Midbrain (tissue), 1 donor: ENCODE measurements around the gene AKAP6.

ENCODE experiments used
- DNase-seq: peaks from one replicate; lab custom pipeline; 2025; lab: John Stamatoyannopoulos, UW

AKAP6 gene

DNA sequence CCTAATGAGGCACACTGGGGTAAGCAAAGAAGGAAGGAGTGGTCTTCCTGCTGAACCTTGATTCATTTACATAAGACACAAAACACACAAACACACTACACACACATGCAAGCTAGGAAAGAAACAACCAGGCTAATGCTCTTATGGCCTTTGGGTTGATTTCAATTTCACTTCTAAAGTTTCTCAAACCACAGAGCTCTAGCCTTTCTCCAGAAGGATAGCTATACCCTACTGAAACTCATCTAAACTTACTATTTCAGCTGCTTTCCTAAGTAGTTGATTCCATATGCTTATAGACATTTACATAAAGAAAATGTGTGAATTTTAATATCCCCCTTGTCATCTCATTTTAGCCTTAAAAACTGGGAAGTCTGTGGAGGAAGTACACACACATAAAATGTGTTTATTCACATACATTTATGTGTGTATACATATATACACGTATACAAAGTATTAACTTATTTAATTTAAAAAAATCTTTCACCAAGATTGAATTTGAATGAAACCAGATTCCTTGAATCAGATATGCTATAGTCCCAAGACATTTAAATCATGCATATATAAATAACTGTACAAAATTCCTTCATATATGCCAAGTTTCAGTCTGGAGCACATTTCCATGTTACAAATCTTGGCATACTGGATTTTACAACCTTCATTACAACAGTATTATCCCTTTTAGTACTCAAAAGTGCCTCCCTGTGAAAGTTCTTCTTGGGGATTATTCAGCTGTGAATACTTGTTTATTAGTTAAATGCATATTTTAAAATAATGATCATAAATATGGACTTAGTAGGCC, 377.8 kb downstream of the AKAP6 start:
- no peak for DNase-seq

GRCh38 chr14:32707742-32708500, 378.8 kb downstream of the AKAP6 start:
- DNase-seq = no peak

DNA sequence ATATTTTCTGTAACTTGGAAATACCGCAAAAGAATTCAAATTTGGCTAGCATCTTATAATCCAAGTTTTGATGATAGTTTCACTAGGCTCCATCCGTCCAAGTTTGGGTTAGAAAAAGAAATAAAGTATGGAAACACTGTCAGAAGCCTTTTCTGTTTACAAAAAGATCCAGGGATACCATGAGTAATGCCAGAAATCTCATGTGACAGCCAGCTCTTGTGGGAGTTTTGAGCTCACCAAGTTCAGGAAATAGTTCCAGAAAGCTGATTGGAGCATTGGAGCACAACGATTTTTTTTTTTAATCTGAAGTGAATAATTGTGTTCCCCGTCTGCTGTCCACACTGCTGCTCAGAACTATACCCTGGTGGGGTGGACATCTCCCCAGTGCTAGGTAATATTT, 379.9 kb downstream of the AKAP6 start:
- peak; percentile 75 for DNase-seq

DNA sequence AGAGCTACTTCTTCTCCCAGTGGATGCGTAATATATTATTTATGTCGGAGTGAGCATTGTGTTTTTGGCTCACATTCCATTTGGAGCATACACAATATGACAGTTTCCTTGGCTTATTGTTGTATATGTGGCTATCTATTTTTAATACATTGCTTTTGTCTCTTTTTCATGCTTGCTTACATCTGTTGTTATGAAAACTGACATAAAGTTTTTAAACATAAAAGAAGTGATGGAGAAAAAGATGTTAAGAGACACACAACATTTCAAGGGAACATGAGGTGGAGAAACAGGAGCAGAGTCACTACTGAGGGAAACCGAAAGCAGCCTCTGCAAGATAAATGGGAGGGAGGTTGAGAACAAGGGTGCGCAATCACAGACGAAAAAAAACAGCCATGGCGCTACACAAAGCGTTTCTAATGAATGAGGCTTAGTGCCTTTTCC, 381.2 kb downstream of the AKAP6 start:
- peak; percentile 64 for DNase-seq

DNA sequence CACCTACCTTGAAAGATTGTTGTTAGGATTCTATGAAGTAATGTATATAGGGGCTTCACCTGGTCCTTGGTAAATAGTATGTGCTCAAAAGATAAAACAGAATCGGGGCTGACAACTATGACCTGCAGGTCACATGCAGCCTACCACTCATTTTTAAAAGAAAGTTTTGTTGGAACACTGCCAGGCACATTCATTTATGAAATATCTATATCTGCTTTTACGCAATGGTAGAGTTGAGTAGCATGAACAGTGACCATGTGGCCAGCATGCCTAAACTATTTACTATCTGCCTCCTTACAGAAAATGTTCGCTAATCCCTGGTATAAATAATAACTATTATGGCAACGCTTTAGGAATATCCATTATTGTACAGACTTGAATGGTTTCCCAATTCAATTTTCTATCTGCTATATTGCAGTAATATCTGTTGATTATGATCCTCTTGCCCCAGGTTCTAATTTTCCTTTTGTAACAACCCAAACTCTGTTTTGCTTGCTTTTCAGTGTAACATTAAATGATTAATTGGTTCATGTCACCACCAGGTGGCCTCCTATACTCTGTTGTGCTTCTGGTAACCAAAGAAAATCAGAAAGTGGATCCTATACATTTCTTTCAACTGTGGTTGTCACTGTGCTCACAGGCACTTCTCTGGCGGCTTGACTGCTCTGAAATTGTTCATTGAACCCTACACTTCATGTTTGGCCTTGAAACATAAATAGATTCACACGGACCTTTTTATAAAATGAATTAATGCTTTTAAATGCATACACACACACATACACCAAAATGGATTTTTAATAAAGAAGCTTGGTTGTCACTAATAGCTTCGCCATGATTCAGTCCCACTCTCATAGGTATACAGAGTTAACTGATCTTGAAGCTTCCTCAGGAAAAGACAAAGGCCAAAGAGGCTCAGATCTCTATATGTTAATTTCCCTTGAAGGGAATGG, 381.9 kb downstream of the AKAP6 start:
- peak; percentile 74 for DNase-seq

- no peak for DNase-seq
Observed at GRCh38 chr14:32713856-32714255, 384.8 kb downstream of the AKAP6 start.

DNA sequence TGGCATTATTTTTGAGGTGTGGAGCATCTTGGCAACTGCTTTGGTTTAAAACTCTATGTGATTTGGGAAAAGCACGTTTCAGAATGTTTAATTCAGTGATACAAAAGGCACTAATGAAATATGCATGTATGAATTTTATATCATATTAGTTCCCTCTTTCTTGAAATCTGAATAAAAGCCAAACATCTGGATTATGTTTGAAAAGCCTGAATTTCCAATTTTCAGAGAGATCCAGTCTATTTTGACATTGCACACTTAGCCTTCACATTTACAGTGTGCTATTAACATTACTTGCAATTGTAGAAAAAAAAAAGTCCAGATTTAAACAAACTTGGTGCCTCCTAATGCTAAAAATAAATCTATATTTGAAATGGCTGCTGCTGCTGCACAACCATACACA, 390.5 kb downstream of the AKAP6 start:
- DNase-seq = no peak

DNA sequence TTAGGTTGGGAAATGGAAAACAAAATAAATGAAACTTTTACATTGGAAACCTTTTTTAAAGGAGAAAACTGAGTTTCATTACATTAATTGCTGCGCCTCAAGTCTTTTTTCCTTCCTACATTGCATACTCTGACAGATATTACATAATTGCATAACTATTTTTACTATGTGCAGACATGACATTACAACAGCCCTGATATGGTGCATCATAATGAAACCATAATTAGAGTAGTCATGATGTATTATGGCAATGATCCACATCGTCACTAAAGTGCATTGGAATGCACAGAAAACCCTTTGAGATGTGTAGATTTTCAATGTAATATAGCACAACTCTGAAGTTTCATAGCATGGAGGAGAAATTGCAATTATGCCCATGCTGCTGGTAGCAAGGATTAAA, 391.8 kb downstream of the AKAP6 start:
- DNase-seq = no peak

GRCh38 chr14:32722631-32723183, 393.6 kb downstream of the AKAP6 start:
- DNase-seq = no peak

DNA sequence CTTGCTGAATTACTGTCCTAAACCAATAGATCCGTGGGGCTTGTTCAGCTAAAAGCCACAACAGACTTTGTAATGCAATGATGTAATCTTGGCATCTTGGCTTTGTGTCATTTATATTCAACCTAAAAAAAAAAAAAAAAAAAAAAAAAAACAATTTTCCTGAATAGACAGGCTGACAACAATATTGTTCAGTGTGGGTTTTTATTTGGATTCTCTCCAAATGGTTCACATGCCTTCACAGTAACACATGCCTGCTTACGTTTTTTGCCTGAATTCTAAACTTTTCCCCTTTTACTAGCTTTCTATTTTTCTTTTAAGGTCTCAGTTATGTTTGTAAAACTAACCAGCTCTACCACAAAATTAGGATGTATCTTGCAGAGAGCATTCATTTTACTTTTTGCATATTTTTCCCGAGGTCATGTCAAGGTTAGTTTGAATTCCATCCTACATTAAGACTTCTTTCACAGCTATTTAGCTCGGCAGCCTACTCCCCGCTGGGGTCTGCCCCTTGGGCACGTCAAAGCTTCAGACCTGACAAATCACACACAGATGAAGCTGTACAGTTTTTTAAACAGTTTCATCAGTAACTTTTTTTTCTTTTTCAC, 395.9 kb downstream of the AKAP6 start:
- DNase-seq = no peak

- no peak for DNase-seq
Observed at GRCh38 chr14:32726516-32726915, 397.4 kb downstream of the AKAP6 start.

GRCh38 chr14:32727832-32728231, 398.7 kb downstream of the AKAP6 start:
- peak; percentile 55 for DNase-seq

DNA sequence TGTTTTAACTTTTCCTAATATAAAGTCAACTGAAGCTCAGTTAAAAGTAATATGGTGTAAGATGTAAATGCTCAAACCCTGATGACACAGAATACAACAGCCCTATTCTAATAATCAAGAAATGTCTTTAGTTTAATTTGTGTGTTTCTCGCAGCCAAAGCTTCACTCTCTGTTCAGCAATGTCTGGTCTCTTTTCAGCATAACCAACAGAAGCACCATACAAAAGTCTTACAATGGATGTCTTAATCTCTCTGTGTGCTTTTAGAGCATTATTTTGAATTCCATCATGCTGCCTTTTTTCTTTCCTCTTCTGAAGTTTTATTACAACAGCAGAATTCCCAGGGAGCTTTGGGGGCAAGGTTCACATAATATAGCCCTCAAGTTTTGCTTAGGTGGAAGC, 399.4 kb downstream of the AKAP6 start:
- no peak for DNase-seq

- no peak for DNase-seq
Observed at GRCh38 chr14:32728976-32729375, 399.9 kb downstream of the AKAP6 start.

- no peak for DNase-seq
Observed at GRCh38 chr14:32731249-32731648, 402.2 kb downstream of the AKAP6 start.

- no peak for DNase-seq
Observed at GRCh38 chr14:32733015-32733414, 403.9 kb downstream of the AKAP6 start.

GRCh38 chr14:32734261-32734660, 405.2 kb downstream of the AKAP6 start:
- DNase-seq = no peak

DNA sequence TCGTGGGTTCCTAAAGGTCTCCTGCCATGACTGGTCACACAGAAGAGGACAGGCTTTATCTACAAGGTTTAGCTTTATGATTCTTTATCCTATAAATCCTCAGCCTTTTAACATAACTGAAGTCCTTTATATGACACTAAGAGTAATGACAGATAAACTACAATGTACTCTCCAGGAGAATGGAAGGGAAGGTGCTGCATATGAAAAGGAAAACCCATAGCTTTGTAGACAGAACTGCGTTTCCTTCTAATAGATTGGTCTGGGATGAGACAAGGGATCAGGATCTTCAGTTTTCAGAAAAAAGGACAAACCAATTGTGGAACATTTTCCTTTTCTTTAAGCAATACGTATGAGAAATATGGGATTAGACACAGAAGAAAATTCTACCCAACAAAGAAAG, 408.5 kb downstream of the AKAP6 start:
- no peak for DNase-seq

GRCh38 chr14:32738206-32738871, 409.2 kb downstream of the AKAP6 start:
- DNase-seq = no peak

DNA sequence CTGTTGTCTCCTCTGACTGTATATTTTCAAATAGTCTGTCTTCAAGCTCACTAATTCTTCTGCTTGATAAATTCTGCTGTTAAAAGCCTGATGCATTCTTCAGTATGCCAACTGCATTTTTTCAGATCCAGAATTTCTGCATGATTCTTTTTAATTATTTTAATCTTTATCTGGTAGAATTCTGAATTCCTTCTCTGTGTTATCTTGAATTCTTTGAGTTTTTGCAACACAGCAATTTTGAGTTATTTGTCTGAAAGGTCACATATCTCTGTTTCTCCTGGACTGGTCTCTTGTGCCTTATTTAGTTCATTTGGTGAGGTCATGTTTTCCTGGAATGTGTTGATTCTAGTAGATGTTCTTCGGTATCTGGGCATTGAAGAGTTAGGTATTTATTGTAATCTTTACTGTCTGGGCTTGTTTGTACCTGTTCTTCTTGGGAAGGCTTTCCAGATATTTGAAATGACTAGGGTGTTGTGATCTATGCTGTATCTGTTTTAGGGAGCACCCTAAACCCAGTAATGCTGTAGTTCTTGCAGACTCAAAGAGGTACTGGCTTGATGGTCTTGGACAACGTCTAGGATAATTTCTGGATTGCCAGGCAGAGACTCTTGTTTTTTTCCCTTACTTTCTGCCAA, 415.8 kb downstream of the AKAP6 start:
- no peak for DNase-seq
